ENCODE data around the gene TMEM200B.
"Not testable (repeated sequence)": the region's sequence is repeated elsewhere in the genome, so short reads cannot be mapped to it uniquely, and the experiment has no call there.

TMEM200B gene

GRCh38 chr1:29083317-29084195, 40.1 kb downstream of the TMEM200B start:
- no peak overlapping the region for H3K4me3 ChIP-seq (ENCODE audit: low read depth, low read length)
- TF ChIP-seq MYC (IDR thresholded peaks at IDR 0.05; ENCODE audit: low read depth, low read length), result no peak
- TF ChIP-seq MAX (IDR thresholded peaks at IDR 0.05; ENCODE audit: low read depth, low read length), result no peak
- no peak for TF ChIP-seq POLR2A (IDR thresholded peaks at IDR 0.05; ENCODE audit: extremely low read depth, insufficient read length)
- TF ChIP-seq CTCF (IDR thresholded peaks at IDR 0.05; ENCODE audit: low read depth, low read length), result no peak
- DNase-seq (ENCODE audit: low read depth), result no peak

GRCh38 chr1:29082519-29082918, 41.2 kb downstream of the TMEM200B start:
- no peak overlapping the region for H3K4me3 ChIP-seq (ENCODE audit: low read depth, low read length)
- TF ChIP-seq MYC (IDR thresholded peaks at IDR 0.05; ENCODE audit: low read depth, low read length), result no peak

GRCh38 chr1:29081201-29081600, 42.5 kb downstream of the TMEM200B start:
- TF ChIP-seq POLR2A (IDR thresholded peaks at IDR 0.05; ENCODE audit: extremely low read depth, insufficient read length), result no peak
- TF ChIP-seq MAX (IDR thresholded peaks at IDR 0.05; ENCODE audit: low read depth, low read length), result no peak
- no peak for TF ChIP-seq MYC (IDR thresholded peaks at IDR 0.05; ENCODE audit: low read depth, low read length)
- no peak for TF ChIP-seq CTCF (IDR thresholded peaks at IDR 0.05; ENCODE audit: low read depth, low read length)
- no peak for DNase-seq (ENCODE audit: low read depth)

More at GRCh38 chr1:29082519-29082918, 41.2 kb downstream of the TMEM200B start:
- DNase-seq (ENCODE audit: low read depth), result no peak

GRCh38 chr1:29079916-29080629, 43.6 kb downstream of the TMEM200B start:
- DNase-seq (ENCODE audit: low read depth); H3K4me3 ChIP-seq (ENCODE audit: low read depth, low read length): not testable (repeated sequence)

More at GRCh38 chr1:29081201-29081600, 42.5 kb downstream of the TMEM200B start:
- no peak overlapping the region for H3K4me3 ChIP-seq (ENCODE audit: low read depth, low read length)

- no peak overlapping the region for H3K4me3 ChIP-seq (ENCODE audit: low read depth, low read length)
- no peak for DNase-seq (ENCODE audit: low read depth)
- no peak for TF ChIP-seq POLR2A (IDR thresholded peaks at IDR 0.05; ENCODE audit: extremely low read depth, insufficient read length)
- no peak for TF ChIP-seq CTCF (IDR thresholded peaks at IDR 0.05; ENCODE audit: low read depth, low read length)
- no peak for TF ChIP-seq MYC (IDR thresholded peaks at IDR 0.05; ENCODE audit: low read depth, low read length)
- no peak for TF ChIP-seq MAX (IDR thresholded peaks at IDR 0.05; ENCODE audit: low read depth, low read length)
Measured at GRCh38 chr1:29077155-29077554, 46.5 kb downstream of the TMEM200B start.

Data from NB4 (cell line).